Pons (tissue), 1 donor: ENCODE results near the gene MACROD2.

ENCODE experiments used
- DNase-seq: peaks from one replicate; pipeline ENCODE4 v3.0.0-alpha.2; 2016; ENCODE audit warnings: low spot score

The MACROD2 gene

DNA sequence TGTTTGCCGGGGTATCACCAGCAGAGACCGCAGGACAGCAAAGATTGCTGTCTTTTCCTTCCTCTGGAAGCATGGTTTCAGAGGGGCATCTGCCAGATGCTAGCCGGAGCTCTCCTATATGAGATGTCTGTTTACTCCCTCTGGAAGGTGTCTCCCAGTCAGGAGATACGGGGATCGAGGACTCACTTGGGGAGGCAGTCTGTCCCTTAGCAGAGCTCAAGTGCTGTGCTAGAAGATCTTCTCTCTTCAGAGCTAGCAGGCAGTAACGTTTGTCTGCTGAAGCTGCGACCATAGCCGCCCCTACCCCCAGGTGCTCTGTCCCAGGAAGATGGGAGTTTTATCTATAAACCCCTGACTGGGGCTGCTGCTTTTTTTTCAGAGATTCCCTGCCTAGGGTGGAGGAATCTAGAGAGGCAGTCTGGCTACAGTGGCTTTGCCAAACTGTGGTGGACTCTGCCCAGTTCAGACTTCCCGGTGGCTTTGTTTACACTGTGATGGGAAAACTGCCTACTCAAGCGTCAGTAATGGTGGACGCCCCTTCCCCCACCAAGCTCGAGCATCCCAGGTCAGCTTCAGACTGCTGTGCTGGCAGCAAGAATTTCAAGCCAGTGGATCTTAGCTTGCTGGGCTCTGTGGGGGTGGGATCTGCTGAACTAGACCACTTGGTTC lies 475.0 kb downstream of the MACROD2 start:
- no peak for DNase-seq

DNA sequence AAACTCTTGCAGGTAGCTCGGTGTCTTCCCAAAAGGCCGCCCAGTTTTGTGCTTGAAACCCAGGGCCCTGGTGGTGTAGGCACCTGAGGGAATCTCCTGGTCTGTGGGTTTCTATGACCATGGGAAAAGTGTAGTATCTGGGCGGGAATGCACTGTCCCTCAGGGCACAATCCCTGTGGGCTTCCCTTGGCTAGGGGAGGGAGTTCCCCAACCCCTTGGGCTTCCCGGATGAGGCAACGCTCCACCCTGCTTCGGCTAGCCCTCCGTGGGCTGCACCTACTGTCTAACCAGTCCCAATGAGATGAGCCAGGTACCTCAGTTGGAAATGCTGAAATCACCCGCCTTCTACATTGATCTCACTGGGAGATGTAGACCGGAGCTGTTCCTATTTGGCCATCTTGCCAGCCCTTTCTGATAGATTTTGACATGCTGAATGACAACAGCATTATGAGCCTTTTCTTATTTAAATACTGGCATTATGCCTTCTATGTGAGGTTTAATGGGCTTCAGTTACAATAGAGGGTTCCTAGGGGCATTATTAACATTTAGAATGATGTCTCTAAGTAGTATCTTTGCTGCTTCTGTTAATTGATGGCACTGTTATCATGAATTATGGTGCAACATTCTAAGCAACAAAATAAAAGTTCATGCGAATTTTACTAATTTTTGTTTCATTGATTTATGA lies 475.8 kb downstream of the MACROD2 start:
- no peak for DNase-seq

DNA sequence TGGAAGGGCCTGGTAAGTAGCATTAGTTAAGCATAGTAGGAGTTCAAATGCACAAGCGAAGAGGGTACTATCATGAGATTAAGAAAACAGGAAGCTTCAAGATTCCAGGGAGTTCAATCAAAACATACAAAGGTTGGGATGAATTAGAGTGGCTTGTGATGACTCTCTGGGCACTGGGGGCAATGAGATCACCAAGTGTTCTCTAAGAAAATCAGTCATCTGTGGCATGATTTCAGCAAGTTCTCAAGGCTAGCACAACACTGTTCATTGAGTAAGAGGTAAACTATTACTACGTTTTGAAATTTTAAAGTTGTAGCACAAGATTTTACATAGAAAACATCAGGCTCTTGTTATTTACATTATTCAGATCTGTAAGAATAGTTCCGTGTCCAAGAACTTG lies 481.8 kb downstream of the MACROD2 start:
- no peak for DNase-seq

DNA sequence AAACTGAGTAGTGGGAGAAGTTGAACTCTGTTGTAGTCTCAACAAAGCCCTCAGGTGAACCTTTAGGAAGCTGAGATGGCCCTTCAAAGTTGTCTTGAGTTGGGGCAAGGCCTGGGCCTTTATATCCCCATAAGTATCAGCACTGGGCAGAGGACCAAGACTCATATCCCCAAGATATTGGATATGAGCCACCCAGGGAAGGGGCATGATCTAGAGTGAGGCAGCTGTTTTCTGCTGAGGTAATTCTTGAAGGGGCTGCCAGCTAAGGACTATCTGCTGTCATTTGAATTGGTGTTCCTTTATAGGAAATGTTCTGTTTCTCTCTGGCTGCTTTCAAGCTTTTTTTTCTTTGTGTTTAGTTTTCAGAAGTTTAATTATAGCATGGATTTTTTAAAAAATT lies 482.8 kb downstream of the MACROD2 start:
- no peak for DNase-seq

DNA sequence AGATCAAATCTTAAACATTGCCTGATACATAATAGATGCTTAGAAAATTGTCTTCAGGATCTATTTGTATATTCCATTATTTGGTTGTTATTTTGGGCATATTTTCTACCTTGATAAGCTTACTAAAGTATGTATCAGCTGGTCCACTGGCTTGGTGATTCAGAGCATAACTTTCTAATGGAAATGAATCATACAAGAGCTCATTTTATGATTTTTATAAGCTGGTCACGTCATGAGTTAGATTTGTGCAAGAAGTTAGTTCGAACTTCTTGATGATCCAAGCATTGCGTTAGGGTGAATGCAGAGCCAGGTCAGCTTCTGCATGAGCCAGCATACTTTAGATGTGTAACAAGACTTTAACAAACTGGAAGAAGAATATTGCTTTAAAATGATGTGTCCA lies 486.5 kb downstream of the MACROD2 start:
- no peak for DNase-seq

DNA sequence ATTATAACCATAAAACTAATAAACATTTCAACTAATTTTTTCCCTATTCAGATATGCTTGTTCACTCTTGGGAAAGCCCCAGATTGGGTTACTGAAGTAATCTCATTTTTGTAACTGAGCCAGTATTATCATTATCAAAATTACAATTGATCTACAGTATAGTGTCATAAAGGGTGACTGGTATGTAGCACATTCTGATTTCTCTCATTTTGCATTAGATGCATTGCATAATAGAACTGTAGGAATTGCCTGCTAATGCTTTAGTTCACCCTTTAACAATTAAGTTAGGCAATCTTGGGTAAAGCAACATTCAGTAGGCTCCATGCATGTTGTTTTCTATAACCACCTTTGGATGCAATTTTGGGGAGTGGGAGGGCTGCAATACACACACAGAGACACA lies 492.9 kb downstream of the MACROD2 start:
- no peak for DNase-seq

DNA sequence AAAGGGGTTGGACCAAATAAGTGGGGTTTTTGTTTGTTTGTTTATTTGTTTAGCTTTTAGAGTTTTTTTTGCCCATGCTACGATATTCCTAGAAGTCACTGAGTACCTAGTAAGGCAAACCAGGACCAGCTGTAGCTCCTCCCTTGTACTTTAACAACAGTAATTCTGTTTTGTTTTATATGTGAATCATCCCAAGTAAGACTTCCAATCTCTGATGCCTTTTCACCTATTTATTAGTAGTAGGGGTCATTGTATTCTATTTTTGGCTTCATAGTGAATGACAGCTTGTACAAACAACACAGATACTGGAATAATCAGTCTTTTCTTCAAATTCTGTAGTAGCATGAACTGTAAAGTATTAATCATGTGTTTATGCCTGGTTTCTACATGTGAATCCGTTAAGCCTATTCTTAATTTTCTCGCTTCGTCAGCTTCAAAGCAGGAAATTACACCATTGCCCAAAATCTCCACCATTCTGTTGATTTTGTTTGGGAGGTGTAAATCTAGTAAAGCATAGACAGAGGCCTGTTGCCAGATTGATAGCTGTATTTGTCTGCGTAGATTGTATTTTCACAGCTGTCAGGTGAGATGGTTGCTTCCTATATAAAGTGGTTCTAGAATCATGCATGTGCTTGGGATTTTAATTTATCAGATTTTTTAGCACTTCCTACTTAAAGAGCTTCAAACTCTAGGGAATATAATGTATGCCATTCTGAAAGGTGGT lies 493.6 kb downstream of the MACROD2 start:
- no peak for DNase-seq

DNA sequence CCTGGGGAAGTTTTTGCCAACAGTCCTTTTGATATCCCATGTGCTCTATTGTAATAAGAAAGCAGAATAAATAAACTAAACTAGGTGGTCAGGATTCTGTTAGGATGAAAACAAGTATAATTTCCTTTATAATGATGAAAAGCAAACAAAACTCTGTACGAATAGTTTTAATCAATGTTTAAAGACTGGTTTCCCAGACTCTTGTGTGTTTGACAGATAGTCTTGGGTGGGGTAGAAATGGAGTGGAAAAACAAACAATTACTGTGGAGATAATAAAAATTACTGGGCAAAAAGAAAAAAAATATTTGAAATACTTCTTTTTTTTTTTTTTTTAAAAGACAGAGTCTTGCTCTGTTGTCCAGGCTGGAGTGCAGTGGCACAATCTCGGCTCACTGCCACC lies 494.2 kb downstream of the MACROD2 start:
- no peak for DNase-seq

DNA sequence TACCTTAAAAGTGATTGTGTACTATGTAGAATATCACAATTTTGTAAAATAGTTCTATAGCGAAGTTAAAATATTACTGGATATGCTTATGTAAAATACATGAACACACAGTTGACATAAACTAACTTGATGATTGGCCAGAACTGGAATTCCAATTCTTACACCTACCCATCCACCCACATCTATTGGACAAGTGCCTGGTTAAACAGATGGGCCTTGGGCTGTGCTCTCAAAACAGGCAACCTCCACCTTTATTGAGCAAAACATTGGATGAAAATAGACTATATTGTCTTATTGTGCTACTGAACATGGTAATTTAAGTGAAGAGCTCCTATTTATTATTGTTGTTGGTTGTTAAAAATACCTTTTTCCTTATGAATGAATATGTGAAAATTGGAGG lies 496.1 kb downstream of the MACROD2 start:
- no peak for DNase-seq

DNA sequence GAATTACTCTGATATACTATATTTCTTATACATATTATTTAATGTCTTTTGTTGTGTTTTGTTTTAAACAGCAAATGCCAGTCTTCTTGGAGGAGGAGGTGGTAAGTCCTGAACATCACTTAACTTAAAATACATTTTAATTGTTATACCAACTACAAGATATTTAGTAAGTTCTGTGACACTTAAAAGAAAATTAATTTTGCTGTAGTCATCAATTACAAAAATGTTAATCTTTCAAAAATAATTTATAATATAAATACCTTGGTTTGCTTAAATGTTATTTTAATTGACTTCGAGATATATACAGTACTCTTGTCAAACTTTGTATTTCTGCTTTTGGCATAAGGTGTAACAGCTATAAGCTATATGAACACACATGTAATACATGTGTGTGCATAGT lies 498.1 kb downstream of the MACROD2 start:
- DNase-seq = no peak

DNA sequence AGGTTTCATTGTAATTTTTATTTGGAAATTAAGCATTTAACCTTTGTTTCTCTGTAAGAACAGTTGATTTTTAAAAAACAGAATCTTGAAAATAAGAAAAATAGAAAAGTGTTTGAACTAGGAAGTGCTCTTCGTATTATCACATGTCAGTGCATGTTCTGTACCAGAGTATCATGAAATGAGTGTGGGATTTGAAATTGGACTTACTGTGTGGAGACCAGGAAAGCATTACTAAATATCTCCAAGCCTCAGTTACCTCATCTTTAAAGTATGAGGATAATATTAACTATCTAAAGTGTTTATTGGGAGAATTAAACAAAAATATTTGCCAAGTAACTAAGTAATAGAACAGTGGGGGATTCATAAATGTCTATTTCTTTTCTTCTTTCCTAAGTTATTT lies 499.0 kb downstream of the MACROD2 start:
- no peak for DNase-seq

DNA sequence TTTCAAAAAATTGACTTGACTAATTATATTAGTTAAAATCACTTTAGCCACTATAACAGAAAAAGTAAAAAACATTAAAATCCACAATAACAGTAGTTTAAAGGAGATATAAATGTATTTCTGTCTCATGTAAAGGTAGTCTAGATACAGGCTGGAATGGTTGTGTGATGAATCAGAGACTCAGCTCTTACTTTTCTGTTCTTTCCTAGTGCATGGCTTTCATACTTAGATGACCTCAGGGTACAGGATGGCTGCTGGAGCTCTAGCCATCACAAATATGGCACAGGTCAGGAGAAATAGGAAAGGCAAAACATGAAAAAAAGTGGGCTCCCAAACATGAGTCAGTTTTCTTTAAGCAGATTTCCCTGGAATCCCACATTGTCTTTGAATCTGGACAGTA lies 499.8 kb downstream of the MACROD2 start:
- DNase-seq = no peak

DNA sequence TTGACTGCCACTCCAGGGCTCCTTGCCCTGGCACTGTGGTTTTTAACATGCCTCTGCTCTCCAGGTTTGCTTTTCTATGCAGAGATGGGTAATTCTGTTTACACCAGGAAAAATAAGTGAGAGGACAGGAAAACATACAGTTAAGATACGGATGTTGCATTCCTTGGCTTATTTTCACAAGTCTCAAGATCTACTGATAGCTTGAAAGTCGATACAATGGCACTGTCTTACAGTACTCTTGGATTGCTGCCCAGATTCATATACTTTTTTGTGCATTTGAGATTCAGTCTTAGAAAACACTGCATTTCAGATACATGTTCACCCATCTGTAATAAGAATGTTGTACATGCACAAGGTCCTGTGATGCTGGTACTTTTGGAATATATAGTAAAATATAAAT lies 501.7 kb downstream of the MACROD2 start:
- no peak for DNase-seq

DNA sequence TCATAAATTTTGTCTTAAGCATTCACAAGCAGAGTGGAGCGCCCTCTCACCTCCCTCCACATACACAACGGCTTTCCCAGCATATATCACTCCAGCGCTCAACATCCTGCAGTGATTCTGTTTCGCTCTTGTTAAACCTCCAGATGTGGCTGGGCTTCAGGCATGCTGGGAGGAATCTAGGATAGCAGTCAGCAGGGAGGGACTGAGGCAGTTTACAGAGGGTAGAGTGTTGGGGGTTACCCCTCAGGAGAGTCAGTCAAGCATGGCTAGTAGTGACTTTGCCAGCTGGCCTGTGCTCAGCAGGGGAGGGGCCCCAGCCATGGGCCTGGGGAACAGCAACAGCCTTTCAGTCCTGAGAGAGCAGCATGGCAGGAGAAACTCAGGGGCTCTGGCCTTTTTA lies 503.5 kb downstream of the MACROD2 start:
- peak; percentile 18 for DNase-seq

DNA sequence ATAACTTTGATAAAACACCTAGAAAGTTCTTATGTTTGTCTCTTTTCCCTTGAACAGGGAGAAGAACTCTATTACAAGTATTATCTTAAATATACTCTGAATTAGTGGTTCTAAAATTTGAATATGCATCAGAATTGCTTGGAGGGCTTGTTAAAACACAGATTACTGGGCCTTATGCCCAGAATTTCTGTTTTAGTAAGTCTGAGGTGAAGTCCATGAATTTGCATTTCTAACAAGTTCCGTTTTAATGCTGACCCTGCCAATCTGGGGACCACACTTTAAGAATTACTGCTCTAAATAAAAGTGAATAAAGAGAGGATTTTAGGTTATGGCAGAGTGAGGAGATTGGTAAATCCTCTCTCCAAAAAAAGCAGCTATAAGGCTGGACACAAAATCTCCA lies 510.2 kb downstream of the MACROD2 start:
- DNase-seq = no peak

DNA sequence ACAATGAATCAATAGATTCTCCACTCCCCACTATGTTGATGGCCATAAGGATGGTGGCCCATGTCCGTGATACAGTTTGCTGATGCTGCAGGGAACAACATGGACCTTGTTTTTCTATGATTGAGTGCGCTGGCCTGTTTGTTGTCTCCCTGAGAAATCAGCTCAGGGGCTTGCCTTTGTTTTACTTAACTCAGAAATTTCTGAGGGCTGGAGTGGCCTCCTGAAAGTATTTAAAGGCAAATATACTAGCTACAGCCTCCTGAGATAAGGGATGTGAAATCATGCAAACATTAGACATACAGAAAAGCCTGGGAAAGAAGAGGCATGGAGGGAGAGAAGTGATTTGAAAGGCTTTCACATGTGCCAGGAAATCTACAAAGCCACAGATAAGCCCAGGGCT lies 512.4 kb downstream of the MACROD2 start:
- no peak for DNase-seq

DNA sequence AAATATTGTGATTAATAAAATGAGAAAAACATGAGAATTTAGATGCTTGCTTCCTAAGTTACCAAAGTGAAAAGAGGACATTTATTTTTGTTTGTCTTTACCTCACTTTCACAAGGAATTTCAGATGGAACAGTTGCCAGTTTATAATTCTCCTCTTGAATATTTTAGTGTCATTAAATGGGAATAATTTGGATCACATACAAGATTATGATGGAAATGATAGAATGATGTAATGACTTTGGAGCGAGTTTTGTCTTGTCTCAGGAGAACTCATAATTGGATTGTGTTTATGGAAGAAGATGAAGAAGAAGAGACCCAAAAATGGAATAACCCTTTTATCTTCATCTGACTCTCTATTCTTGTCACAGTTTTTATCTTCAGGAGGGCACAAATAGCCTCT lies 515.0 kb downstream of the MACROD2 start:
- DNase-seq = no peak

DNA sequence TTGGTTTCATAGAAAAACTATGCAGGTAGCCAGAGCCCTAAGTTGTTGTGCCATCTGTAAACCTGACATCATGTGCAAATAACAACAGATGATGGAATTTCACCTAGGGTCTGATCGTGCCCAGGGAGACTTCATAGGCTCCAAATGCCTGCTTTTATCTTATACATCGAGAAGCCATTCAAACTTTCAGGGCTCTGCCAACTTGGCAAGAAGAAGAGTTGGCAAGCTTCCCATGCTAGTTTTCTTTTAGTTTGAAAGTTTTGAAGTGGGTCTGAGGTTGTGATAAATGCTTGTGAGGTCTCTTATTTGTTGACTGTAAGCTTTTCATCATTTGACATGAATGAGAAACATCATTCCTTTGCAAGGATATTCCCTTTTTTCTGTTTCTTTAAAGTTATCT lies 517.5 kb downstream of the MACROD2 start:
- no peak for DNase-seq

DNA sequence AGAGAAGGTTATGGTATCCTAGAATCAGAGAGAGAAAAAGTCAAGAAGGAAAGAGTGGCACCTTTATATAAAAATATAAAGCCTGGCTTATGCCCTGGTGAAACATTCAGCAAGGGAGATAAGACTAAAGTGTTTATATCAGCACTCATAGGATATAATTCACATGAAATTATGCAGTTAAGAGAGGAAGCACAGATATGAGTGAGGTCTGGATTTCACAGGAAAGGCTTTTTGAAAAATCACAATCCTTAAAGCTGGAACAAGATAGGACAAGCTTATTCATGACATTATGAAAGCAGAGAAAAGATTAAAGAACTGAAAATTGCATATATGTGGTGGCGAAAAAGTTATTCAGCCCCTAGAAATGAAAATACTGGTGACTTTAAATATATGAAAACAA lies 523.3 kb downstream of the MACROD2 start:
- no peak for DNase-seq

DNA sequence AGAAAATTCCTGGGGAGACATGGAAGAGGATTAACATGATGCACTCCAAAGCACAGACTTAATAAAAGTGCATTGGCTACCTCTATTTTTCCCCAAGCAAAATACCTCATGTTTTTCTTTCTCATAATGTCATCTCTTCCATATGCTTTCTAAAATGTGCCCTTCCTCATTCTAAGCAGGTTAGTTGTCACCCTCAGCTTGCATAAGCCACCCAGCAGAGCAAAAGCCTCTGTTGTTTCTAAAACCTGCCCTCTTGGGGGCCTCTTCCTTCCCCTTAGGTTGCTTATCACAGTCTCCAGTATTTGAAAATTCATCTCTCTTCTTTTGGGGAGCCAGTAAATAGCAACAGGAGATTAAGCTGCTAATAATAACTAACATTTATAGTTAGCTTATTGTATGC lies 525.7 kb downstream of the MACROD2 start:
- DNase-seq = no peak

DNA sequence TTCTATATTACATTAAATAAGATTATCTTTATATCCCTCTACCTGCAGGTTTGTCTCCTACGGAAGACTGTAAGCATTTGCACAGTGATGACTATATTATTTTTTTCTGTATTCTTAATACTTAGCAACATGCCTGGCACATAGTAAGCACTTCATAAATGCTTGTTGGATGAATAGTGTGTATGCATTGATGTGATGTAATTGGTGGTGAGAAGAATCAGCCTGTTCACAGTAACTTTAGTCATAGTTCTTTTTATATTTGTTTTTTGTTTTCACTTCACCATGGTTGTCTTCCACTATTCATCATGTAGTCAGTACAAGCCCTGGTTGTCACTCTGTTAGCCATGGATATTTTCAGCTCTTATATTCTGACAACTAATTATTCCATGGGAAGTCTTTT lies 526.1 kb downstream of the MACROD2 start:
- no peak for DNase-seq

DNA sequence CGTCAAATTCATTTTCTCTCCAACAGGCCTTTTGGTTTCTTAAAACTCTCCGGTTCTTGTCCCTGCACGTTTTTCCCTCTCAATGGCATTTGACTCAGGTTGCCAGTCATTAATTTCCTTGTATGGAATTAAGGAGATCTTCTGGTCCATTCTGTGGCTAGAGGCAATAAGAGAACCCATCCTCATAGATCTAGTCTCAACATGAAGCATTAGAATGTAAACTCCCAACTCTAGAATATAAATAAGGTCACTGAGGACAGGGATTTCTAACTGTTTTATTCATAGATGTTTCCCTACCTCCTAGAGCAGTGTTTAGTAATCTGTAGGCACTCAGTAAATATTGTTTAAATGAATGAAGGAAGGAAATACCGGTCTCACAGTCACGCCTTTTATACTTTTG lies 527.3 kb downstream of the MACROD2 start:
- DNase-seq = no peak

DNA sequence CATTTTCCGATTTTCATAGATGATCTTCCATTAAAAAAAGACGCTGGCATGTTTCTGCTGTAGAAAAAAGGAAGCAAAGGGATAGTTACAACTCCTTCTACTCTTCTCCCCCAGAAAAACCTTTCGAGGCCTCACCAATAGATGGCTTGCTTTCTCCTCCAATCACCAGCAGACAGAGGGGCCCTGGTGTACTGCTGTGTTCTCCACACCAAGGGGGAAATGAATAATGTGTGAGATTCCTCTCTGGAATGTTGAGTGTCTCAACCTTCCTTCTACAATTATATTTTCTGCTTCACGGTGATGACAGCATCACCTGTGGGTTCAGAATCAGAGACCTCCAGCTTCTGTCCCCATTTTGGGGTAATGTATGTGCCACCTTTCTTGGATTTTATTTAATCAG lies 527.8 kb downstream of the MACROD2 start:
- no peak for DNase-seq

DNA sequence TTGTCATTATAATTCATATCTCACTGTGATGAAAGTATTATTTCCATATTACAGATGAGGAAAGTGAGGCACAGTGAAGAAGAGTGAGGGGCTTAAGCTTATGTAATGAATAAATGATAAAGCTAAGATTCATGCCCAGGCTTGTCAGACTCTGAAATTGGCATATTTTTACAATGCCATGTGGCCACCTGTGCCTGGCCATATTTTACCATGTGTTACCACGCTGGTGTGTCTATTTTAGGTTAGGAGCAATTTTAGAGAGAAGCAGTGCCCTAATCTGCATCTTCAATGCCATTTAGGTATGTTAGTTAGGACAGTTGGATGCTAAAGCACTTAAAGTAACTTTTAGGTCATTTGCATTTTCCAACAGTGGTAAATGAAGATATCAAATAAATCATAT lies 530.1 kb downstream of the MACROD2 start:
- DNase-seq = no peak
